KG1 (cell line): Measurements from ENCODE around the gene NAIF1.
"Not testable (repeated sequence)": the region's sequence is repeated elsewhere in the genome, so short reads cannot be mapped to it uniquely, and the experiment has no call there.

Experiments used
- DNase-seq: peaks from one replicate; lab custom pipeline; 2025; lab: John Stamatoyannopoulos, UW

NAIF1 gene

DNA sequence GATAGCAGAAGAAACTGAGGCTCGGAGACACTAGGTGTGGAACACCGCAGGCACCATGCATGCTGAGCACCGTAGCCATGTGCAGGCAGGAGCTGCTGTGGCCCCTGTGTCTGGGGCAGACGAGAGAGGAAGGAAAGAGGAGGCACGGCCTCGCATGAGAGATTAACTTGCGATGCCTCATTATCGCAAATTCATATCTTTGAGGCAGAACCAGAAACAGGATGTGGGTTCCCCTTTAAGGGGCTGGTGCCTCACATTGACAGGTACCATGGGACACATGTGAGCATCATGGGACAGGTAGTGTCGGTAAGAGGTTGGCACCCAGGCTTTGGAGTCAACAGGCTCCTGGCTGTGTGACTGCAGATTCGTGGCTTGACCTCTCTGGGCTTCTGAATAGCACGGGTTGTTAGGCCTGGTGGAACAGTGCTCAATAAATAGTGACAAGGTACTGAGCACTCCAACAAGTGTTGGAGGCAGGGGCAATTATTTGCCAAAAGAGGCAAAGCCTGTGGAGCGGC lies 40.8 kb downstream of the NAIF1 start:
- peak; percentile 66 for DNase-seq

DNA sequence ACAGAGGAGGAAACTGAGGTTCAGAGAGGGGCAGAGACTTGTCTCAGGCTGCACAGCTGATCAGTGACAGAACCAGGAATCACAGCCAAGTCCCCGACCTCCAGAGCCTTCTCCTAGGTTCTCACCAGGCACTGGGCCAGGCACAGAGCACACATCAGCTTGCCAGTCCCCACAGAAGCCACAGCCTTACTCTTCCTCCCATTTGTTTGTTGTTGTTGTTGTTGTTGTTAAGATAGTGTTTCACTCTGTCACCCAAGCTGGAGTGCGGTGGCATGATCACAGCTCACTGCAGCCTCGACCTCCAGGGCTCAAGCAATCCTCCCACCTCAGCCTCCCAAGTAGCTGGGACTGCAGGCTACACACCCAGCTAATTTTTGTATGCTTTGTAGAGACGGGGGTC lies 41.4 kb downstream of the NAIF1 start:
- DNase-seq, result no peak

DNA sequence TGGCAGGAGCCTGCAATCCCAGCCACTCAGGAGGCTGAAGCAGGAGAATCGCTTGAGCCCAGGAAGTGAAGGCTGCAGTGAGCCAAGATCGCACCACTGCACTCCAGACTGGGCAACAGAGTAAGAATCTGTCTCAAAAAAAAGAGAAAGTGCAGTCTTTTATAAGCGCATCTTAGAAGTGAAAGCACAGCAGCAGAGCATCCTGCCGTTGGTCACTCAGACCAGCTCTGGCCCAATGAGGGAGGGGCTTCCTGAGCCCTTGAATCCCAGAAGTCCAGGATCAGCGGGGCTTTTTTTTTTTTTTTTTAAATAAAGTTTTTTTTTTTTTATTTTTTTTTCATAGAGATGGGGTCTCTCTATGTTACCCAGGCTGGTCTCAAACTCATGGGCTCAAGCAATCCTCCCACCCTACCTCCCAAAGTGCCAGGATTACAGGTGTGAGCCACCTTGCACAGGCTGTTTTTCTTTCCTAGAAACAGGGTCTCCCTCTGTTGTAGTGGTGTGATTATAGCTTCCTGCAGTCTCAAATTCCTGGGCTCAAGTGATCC lies 42.3 kb downstream of the NAIF1 start:
- no peak for DNase-seq

DNA sequence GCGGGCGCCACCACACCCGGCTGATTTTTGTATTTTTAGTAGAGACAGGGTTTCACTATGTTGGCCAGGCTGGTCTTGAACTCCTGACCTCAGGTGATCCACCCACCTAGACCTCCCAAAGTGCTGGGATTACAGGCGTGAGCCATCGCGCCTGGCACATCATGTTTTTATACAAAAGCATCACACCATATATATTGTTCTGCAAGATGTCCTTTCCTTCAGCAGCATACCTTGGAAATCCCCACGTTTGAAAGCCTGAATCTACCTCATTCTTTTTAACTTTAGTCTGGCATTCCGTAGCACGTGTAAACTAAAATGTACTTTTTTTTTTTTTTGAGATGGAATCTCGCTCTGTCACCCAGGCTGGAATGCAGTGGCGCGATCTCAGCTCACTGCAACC lies 43.4 kb downstream of the NAIF1 start:
- DNase-seq, result not testable (repeated sequence)

DNA sequence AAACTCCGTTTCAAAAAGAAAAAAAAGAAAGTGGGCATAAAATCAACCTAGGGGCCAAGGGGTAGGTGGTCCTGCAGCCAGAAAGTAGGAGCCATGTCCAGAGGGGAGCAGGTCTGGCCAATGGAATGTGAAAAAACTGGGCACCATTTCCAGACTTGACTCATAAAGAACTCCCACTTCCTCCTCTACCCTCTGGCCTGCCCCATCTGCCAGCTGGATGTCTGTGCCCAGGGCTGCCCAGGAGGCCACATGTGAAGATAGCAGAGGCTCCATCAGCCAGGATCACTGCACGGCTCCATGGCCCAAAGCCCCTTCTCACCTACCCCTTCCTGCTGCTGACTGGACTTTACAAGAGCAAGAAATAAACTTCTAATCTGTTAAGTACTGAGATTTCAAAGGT lies 44.2 kb downstream of the NAIF1 start:
- DNase-seq, result no peak

DNA sequence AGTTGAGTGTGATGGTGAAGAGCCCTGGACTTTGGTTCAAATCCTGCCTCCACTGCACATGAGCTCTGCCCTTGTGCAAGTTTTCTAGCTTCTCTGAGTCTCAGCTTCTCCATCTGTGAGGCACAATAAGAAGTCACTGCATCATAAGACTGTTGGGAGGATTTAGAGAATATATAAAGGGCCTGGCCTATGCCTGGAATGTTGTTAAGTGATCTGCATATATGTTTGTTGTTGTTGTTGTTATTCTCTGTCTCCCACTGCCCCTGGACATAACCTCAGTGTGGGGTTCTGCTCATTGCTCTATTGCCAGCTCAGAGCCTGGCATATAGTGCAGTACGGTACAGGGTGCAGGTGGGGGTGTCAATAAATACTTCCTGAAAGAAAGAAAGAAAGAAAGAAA lies 46.0 kb downstream of the NAIF1 start:
- no peak for DNase-seq

DNA sequence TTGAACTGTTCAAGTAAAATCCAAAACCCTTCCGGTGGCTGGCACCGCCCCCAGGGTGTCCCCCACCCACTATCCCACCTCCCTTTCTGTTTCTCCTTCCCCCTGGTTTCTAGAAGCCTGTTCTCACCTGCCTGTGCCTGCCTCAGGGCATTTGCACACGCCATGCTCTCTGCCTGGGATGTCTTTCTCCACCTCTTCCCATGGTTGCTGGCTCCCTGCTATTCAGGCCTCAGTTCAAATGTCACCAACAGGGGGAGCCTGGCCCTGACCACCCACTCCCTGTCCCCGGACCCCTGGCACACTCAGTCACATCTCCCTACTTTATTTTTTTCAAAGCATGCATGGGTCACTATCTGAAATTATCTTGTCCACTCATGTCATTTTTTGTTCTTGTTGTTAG lies 46.4 kb downstream of the NAIF1 start:
- no peak for DNase-seq

DNA sequence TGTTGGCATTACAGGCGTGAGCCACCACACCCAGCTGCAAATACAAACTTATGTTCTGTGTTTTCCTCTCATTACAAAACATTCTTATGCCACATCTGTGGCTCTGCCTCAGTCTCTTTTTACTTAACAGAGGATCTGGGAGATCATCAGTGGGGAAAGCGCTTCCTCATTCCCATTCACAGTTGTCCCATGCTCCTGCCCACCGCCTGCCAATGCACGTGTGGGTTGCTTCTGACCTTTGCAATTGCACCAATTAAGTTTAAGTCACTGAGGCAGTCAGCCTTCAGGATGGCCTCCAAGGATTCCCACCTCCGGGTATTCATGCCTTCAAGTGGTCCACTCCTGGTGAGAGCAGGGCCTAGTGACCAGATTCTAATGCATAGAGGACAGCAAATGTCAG lies 51.4 kb downstream of the NAIF1 start:
- DNase-seq, result no peak
